Measurements from ENCODE around the gene HOXB1. TPM values are rescaled to one million over a fixed set of nuclear protein-coding genes. Genes with fewer than 3 reads are reported as not detected.
"Not testable (repeated sequence)": the region's sequence is repeated elsewhere in the genome, so short reads cannot be mapped to it uniquely, and the experiment has no call there.

The HOXB1 gene
- total RNA-seq, 2 experiments from 2014 or later, result not detected

DNA sequence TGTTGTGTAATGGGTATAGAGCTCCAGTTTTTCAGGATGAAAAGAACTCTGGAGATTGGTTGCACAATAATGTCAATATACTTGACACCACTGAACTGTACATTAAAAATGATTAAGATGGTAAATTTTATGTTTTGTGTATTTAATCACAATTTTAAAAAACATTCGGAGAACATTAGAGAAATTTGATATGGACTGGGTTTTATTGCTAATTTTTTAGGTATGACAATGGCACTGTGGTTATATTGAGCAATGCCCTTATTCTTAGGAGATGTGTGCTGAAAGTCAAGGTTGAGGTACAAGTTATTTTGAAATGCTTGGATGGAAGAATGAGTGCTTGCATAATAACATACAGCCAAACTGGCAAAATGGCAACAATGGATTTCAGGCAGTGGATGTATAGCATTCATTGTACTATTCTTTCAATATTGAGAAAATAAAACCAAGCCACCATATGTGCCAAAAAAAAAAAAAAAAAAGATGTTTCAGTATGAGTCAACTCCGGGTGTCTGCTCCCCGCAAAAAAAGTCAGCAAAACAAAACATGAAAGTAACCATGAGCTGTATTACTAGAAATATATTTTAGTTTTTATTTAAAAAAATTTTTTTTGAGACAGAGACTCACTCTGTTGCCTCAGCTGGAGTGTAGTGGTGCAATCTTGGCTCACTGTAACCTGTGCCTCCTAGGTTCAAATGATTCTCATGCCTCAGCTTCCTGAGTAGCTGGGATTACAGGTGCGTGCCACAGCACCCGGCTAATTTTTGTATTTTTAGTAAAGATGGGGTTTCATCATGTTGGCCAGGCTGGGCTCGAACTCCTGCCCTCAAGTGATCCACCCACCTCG is 19.8 kb downstream of the HOXB1 start:
- POLR2A ChIA-PET, result interaction anchor here (0.6 to 0.8 kb wide), 2 partner anchors 11 to 18 kb away, joined by 3 to 4 read pairs; no protein-coding TSS in a partner anchor
- H3K36me3 ChIP-seq (ENCODE audit: insufficient read depth, low read length), result no peaks in the 10 kb centered on the region
- H3K4me1 ChIP-seq (ENCODE audit: insufficient read depth, low read length), result peaks cover 26% of the 10 kb centered on the region
- TF ChIP-seq CTCF (IDR thresholded peaks at IDR 0.05), result no peak
- no peaks in the 10 kb centered on the region for H3K36me3 Mint-ChIP-seq (ENCODE audit: low read depth)
- H3K27ac ChIP-seq (ENCODE audit: low read depth in 1 of 2, low read length in 2 of 2), result no peak overlapping the region
- DNase-seq, result peak in 10 of 14 experiments; percentile 6 to 65 (median 38)
- H3K27me3 Mint-ChIP-seq, result peaks cover 59% of the 10 kb centered on the region
- CTCF ChIA-PET, result interaction anchor here (0.6 to 0.9 kb wide), 3 partner anchors 13 to 102 kb away, joined by 3 to 4 read pairs (median 3); no protein-coding TSS in a partner anchor
- no peak overlapping the region for H3K27ac Mint-ChIP-seq
- no peak overlapping the region for H3K4me3 Mint-ChIP-seq
- intact Hi-C loops (cut with DNase I, micrococcal nuclease), result no loop called here
- peaks cover 11% of the 10 kb centered on the region for H3K4me1 Mint-ChIP-seq (ENCODE audit: low read depth)
- H3K4me3 ChIP-seq (ENCODE audit: low read length), result no peak overlapping the region
- no peaks in the 10 kb centered on the region for H3K9me3 Mint-ChIP-seq
- H3K27me3 ChIP-seq (ENCODE audit: control insufficient read depth in 1 of 2, insufficient read depth in 2 of 2, low read length in 2 of 2), result peaks cover 2 to 7% of the 10 kb centered on the region in 2 experiments
- ATAC-seq (ENCODE audit: poor library complexity), result peak; percentile 81
- no peaks in the 10 kb centered on the region for H3K9me3 ChIP-seq (ENCODE audit: control insufficient read depth in 1 of 2, insufficient read depth in 1 of 2, low read length in 2 of 2)

GRCh38 chr17:48510381-48510760 is 20.4 kb downstream of the HOXB1 start:
- no peak for TF ChIP-seq CTCF (IDR thresholded peaks at IDR 0.05)
- Mint-ChIP-seq H3K27ac (no peak overlapping the region), H3K36me3 (ENCODE audit: low read depth) (no peaks in the 10 kb centered on the region), H3K9me3 (no peaks in the 10 kb centered on the region), H3K4me1 (ENCODE audit: low read depth) (peaks cover 11% of the 10 kb centered on the region), H3K4me3 (no peak overlapping the region), H3K27me3 (peaks cover 61% of the 10 kb centered on the region)
- POLR2A ChIA-PET, result interaction anchor here (0.6 kb wide), 1 partner anchor 11 kb away, joined by 4 read pairs; no protein-coding TSS in a partner anchor
- DNase-seq, result no peak
- CTCF ChIA-PET, result no interaction called here
- Histone ChIP-seq H3K27me3 (ENCODE audit: control insufficient read depth in 1 of 2, insufficient read depth in 2 of 2, low read length in 2 of 2) (peaks cover 2 to 6% of the 10 kb centered on the region in 2 experiments), H3K9me3 (ENCODE audit: control insufficient read depth in 1 of 2, insufficient read depth in 1 of 2, low read length in 2 of 2) (no peaks in the 10 kb centered on the region), H3K36me3 (ENCODE audit: insufficient read depth, low read length) (no peaks in the 10 kb centered on the region), H3K4me3 (ENCODE audit: low read length) (no peak overlapping the region), H3K4me1 (ENCODE audit: insufficient read depth, low read length) (peaks cover 26% of the 10 kb centered on the region), H3K27ac (ENCODE audit: low read depth in 1 of 2, low read length in 2 of 2) (no peak overlapping the region)
- intact Hi-C loops (cut with DNase I, micrococcal nuclease), result no loop called here
- no peak for ATAC-seq (ENCODE audit: poor library complexity)

GRCh38 chr17:48509708-48510107 is 21.1 kb downstream of the HOXB1 start:
- ATAC-seq (ENCODE audit: poor library complexity); DNase-seq; H3K4me3 ChIP-seq (ENCODE audit: low read length); H3K36me3 ChIP-seq (ENCODE audit: insufficient read depth, low read length); POLR2A ChIA-PET; H3K27me3 ChIP-seq (ENCODE audit: control insufficient read depth in 1 of 2, insufficient read depth in 2 of 2, low read length in 2 of 2); intact Hi-C loops (cut with DNase I, micrococcal nuclease); H3K27ac ChIP-seq (ENCODE audit: low read depth in 1 of 2, low read length in 2 of 2); H3K9me3 Mint-ChIP-seq; CTCF ChIA-PET; H3K4me3 Mint-ChIP-seq; H3K9me3 ChIP-seq (ENCODE audit: control insufficient read depth in 1 of 2, insufficient read depth in 1 of 2, low read length in 2 of 2); H3K36me3 Mint-ChIP-seq (ENCODE audit: low read depth); H3K27ac Mint-ChIP-seq: not testable (repeated sequence)
- H3K4me1 ChIP-seq (ENCODE audit: insufficient read depth, low read length), result peaks cover 26% of the 10 kb centered on the region
- H3K4me1 Mint-ChIP-seq (ENCODE audit: low read depth), result peaks cover 11% of the 10 kb centered on the region
- H3K27me3 Mint-ChIP-seq, result peaks cover 55% of the 10 kb centered on the region

Data from CD4-positive, alpha-beta T cell (primary cell).